ENCODE measurements around the gene GJD3.
A peak's percentile ranks its signal among the peaks of the same experiment; 100 is the strongest.
"Not testable (repeated sequence)": the region's sequence is repeated elsewhere in the genome, so short reads cannot be mapped to it uniquely, and the experiment has no call there.

The GJD3 gene

DNA sequence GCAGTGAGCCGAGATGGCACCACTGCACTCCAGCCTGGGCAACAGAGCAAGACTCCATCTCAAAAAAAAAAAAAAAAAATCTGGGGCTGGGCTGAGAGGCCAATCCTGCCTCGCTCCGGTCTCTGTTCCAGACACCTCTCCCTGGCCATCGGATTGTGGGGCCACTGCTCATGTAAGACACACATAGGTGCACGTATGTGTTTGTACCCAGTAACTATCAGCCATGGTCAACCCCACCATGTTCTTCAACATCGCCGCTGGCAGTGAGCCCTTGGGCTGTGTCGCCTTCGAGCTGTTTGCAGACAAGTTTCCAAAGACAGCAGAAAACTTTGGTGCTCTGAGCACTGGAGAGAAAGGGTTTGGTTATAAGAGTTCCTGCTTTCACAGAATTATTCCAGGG, 3.2 kb upstream of the GJD3 start:
- not testable (repeated sequence) for H3K9ac ChIP-seq (ENCODE audit: low read depth, low read length)

DNA sequence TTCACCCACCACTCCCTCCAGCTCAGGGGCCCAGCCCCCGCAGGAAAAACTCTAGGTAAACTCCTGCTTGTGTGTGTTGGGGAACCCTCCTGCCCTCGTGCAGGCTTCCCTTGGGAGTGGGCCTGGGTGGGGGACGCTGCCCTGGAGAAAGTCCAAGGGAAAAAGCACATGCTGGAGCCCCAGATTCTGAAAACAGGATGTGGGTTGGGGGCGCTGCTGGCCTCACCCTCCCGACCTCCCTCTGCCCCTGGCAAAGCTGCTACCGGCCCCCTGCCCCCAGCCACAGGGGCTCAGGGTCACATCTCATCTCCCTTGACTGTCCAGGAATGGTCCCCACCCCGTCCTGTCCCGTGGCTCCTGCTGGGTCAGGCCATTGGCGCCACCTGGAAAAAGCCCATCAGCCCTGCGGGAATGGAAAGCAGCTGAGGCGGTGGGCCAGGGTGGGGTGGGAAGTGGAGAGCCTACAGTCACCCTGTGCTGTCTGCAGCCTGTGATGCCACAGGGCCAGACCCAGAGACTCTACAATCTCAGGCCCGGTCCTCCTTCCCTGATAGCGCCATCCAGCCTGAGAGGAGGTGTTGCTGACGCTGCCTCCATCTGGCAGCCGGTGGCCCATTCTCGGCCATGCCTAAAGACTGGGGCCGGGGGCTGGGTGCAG, 2.5 kb upstream of the GJD3 start:
- WGBS = 83% methylated on average over 17 of the region's 17 CpGs

More for the DNA sequence above, 3.2 kb upstream of the GJD3 start:
- WGBS = 97% methylated on average over 8 of the region's 9 CpGs
- not testable (repeated sequence) for H3K36me3 ChIP-seq (ENCODE audit: insufficient read depth, low read length); H3K4me3 ChIP-seq (ENCODE audit: low read length); H3K4me1 ChIP-seq (ENCODE audit: insufficient read depth, low read length); H3K27ac ChIP-seq (ENCODE audit: low read depth, low read length); H3K9me3 ChIP-seq (ENCODE audit: insufficient read depth, low read depth, low read length)
- H3K27me3 ChIP-seq (ENCODE audit: insufficient read depth, low read length) = peaks cover 19% of the 10 kb centered on the region

GRCh38 chr17:40366076-40366860, 1.7 kb upstream of the GJD3 start:
- H3K9ac ChIP-seq (ENCODE audit: low read depth, low read length) = no peak overlapping the region
- no peaks in the 10 kb centered on the region for H3K9me3 ChIP-seq (ENCODE audit: insufficient read depth, low read depth, low read length)
- peaks cover 32% of the 10 kb centered on the region for H3K27me3 ChIP-seq (ENCODE audit: insufficient read depth, low read length)
- H3K4me1 ChIP-seq (ENCODE audit: insufficient read depth, low read length) = peaks cover 10% of the 10 kb centered on the region; the same call in 1 of the 2 replicates
- H3K4me3 ChIP-seq (ENCODE audit: low read length) = no peak overlapping the region
- 93% methylated on average over 17 of the region's 18 CpGs for WGBS
- H3K36me3 ChIP-seq (ENCODE audit: insufficient read depth, low read length) = no peaks in the 10 kb centered on the region
- no peak overlapping the region for H3K27ac ChIP-seq (ENCODE audit: low read depth, low read length)

More for the DNA sequence above, 2.5 kb upstream of the GJD3 start:
- peaks cover 26% of the 10 kb centered on the region for H3K27me3 ChIP-seq (ENCODE audit: insufficient read depth, low read length)
- no peaks in the 10 kb centered on the region for H3K9me3 ChIP-seq (ENCODE audit: insufficient read depth, low read depth, low read length)
- H3K27ac ChIP-seq (ENCODE audit: low read depth, low read length) = no peak overlapping the region
- H3K4me1 ChIP-seq (ENCODE audit: insufficient read depth, low read length) = peaks cover 4% of the 10 kb centered on the region; the same call in 1 of the 2 replicates
- no peak overlapping the region for H3K9ac ChIP-seq (ENCODE audit: low read depth, low read length)
- H3K4me3 ChIP-seq (ENCODE audit: low read length) = no peak overlapping the region
- H3K36me3 ChIP-seq (ENCODE audit: insufficient read depth, low read length) = no peaks in the 10 kb centered on the region

DNA sequence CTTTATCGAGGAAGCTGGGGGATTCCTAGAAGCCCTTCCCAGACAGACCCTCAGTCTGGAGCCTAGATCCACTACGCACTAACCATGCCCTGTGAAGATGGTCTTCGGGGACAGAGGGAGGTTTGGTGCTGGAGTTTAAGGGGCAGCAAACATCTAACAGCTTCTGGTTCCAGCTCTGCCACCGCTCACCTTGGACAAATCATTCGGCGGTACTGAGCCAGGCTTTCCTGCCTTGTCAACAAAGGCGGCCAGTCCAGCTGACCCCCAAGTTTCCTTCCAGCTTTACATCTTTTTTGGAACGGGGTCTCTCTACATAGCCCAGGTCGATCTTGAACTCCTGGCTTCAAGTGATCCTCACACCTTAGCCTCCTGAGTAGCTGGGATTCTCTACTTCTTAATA, 369 bp upstream of the GJD3 start:
- peaks cover 40% of the 10 kb centered on the region for H3K27me3 ChIP-seq (ENCODE audit: insufficient read depth, low read length)
- H3K4me3 ChIP-seq (ENCODE audit: low read length) = no peak overlapping the region
- no peaks in the 10 kb centered on the region for H3K9me3 ChIP-seq (ENCODE audit: insufficient read depth, low read depth, low read length)
- WGBS = 78% methylated on average over 9 of the region's 9 CpGs
- no peak overlapping the region for H3K9ac ChIP-seq (ENCODE audit: low read depth, low read length)
- peaks cover 14% of the 10 kb centered on the region; the same call in 1 of the 2 replicates for H3K4me1 ChIP-seq (ENCODE audit: insufficient read depth, low read length)
- H3K36me3 ChIP-seq (ENCODE audit: insufficient read depth, low read length) = no peaks in the 10 kb centered on the region
- H3K27ac ChIP-seq (ENCODE audit: low read depth, low read length) = no peak overlapping the region

- peaks cover 40% of the 10 kb centered on the region for H3K27me3 ChIP-seq (ENCODE audit: insufficient read depth, low read length)
- peaks cover 14% of the 10 kb centered on the region; the same call in 1 of the 2 replicates for H3K4me1 ChIP-seq (ENCODE audit: insufficient read depth, low read length)
- peak overlapping the region; percentile 38; the same call in 1 of the 2 replicates for H3K9ac ChIP-seq (ENCODE audit: low read depth, low read length)
- H3K4me3 ChIP-seq (ENCODE audit: low read length) = peak overlapping the region; percentile 48
- no peak overlapping the region for H3K27ac ChIP-seq (ENCODE audit: low read depth, low read length)
- WGBS = 1% methylated on average over 91 of the region's 91 CpGs
- no peaks in the 10 kb centered on the region for H3K9me3 ChIP-seq (ENCODE audit: insufficient read depth, low read depth, low read length)
- no peaks in the 10 kb centered on the region for H3K36me3 ChIP-seq (ENCODE audit: insufficient read depth, low read length)
Measured at GRCh38 chr17:40363111-40363827, 1.3 kb downstream of the GJD3 start.

DNA sequence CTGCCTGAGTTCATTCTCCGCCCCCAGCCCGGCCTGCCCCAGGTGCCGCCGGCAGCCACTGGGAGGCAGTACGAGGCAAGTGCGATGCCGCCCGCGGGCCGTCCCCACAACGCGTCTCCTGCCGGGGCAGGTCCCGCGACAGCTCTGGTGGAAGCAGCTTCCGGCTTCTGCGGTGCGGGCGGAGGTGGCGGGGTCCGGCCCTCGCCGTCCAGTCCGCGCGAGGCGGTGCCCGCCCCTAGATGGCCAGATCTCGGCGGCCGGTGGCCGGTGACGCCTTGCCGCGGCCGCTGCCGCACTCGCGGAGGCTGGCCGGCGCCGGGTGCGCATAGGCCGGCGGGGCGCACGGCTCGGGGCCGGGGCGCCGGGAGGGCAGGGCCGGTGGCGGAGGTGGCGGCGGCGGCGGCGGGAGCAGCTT, 1.8 kb downstream of the GJD3 start:
- under 1% methylated on average over 58 of the region's 58 CpGs for WGBS
- H3K9me3 ChIP-seq (ENCODE audit: insufficient read depth, low read depth, low read length) = no peaks in the 10 kb centered on the region
- H3K4me1 ChIP-seq (ENCODE audit: insufficient read depth, low read length) = peaks cover 14% of the 10 kb centered on the region; the same call in 1 of the 2 replicates
- no peak overlapping the region for H3K27ac ChIP-seq (ENCODE audit: low read depth, low read length)
- H3K4me3 ChIP-seq (ENCODE audit: low read length) = peak overlapping the region; percentile 48
- H3K27me3 ChIP-seq (ENCODE audit: insufficient read depth, low read length) = peaks cover 40% of the 10 kb centered on the region
- H3K9ac ChIP-seq (ENCODE audit: low read depth, low read length) = no peak overlapping the region
- no peaks in the 10 kb centered on the region for H3K36me3 ChIP-seq (ENCODE audit: insufficient read depth, low read length)

DNA sequence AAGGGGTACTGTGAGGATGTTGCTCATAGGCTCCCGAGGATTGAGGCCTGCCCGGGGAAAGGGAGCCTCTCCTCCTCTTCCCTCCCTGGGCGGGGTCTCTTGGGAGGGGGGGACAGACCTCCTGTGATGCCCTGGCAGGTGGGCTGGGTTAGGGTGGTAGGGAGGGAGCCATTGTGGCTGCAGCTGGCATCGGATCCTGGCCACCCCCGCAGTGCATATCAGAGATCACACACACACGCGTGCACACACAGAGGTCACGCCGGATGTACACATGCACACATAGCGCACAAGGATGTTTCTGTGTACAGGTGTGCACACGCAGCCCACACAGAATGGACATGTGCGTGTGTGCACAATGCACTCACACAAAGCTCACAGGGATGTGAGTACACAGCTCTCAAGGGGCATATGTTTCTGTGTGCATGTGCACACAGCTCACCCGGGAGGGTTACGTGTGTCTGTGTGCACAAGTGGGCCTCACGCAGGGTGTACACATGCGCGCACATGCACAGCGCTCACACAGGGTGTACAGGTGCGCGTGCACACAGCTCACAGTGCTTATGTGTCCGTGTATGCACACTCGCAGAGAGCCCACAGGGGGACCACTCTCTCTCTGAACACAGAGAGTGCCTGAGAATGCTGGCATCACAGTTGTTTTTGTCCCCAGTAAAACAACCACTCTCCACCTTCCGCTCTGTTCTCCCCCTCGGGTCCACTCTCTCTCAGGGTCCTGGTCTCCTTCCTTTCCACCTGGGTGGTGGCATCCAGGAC, 2.4 kb downstream of the GJD3 start:
- Histone ChIP-seq H3K27me3 (ENCODE audit: insufficient read depth, low read length) (peaks cover 40% of the 10 kb centered on the region), H3K4me3 (ENCODE audit: low read length) (peak overlapping the region; percentile 48), H3K4me1 (ENCODE audit: insufficient read depth, low read length) (peaks cover 14% of the 10 kb centered on the region; the same call in 1 of the 2 replicates), H3K36me3 (ENCODE audit: insufficient read depth, low read length) (no peaks in the 10 kb centered on the region), H3K9me3 (ENCODE audit: insufficient read depth, low read depth, low read length) (no peaks in the 10 kb centered on the region), H3K27ac (ENCODE audit: low read depth, low read length) (no peak overlapping the region), H3K9ac (ENCODE audit: low read depth, low read length) (no peak overlapping the region)
- 72% methylated on average over 23 of the region's 24 CpGs for WGBS

GRCh38 chr17:40361063-40361924, 3.2 kb downstream of the GJD3 start:
- 40% methylated on average over 24 of the region's 32 CpGs for WGBS
- Histone ChIP-seq H3K4me3 (ENCODE audit: low read length) (no peak overlapping the region), H3K4me1 (ENCODE audit: insufficient read depth, low read length) (peaks cover 14% of the 10 kb centered on the region; the same call in 1 of the 2 replicates), H3K27me3 (ENCODE audit: insufficient read depth, low read length) (peaks cover 40% of the 10 kb centered on the region), H3K9me3 (ENCODE audit: insufficient read depth, low read depth, low read length) (no peaks in the 10 kb centered on the region), H3K9ac (ENCODE audit: low read depth, low read length) (no peak overlapping the region), H3K27ac (ENCODE audit: low read depth, low read length) (no peak overlapping the region), H3K36me3 (ENCODE audit: insufficient read depth, low read length) (no peaks in the 10 kb centered on the region)

GRCh38 chr17:40360091-40360490, 4.4 kb downstream of the GJD3 start:
- Histone ChIP-seq H3K27me3 (ENCODE audit: insufficient read depth, low read length) (peaks cover 40% of the 10 kb centered on the region), H3K4me3 (ENCODE audit: low read length) (no peak overlapping the region), H3K27ac (ENCODE audit: low read depth, low read length) (no peak overlapping the region), H3K9ac (ENCODE audit: low read depth, low read length) (no peak overlapping the region), H3K36me3 (ENCODE audit: insufficient read depth, low read length) (no peaks in the 10 kb centered on the region), H3K4me1 (ENCODE audit: insufficient read depth, low read length) (peaks cover 14% of the 10 kb centered on the region; the same call in 1 of the 2 replicates), H3K9me3 (ENCODE audit: insufficient read depth, low read depth, low read length) (no peaks in the 10 kb centered on the region)
- 85% methylated on average over 8 of the region's 8 CpGs for WGBS

All from HUES64 (cell line).